HFFc6 (cell line): ENCODE data around the gene AQP9. TPM values are rescaled to one million over a fixed set of nuclear protein-coding genes. Genes with fewer than 3 reads are reported as not detected.
A peak's percentile ranks its signal among the peaks of the same experiment; 100 is the strongest.

ENCODE experiments used
- DNase-seq: peaks from one replicate; pipeline ENCODE4 v3.0.0-alpha.2; 2018
- H3K27ac Mint-ChIP-seq: 2 replicates; pipeline ENCODE4 v1.8.0; 2020; ENCODE audit warnings: mild to moderate bottlenecking, mixed read lengths
- H3K27me3 Mint-ChIP-seq: 2 replicates; pipeline ENCODE4 v1.8.0; 2021; ENCODE audit warnings: mild to moderate bottlenecking, moderate library complexity, mixed read lengths; ENCODE audit not compliant: insufficient read depth
- H3K36me3 Mint-ChIP-seq: 2 replicates; pipeline ENCODE4 v1.8.0; 2021; ENCODE audit warnings: low read depth, mixed read lengths
- H3K4me1 Mint-ChIP-seq: 2 replicates; pipeline ENCODE4 v1.8.0; 2020; ENCODE audit warnings: low read depth, mixed read lengths
- H3K4me3 Mint-ChIP-seq: 2 replicates; pipeline ENCODE4 v1.8.0; 2020; ENCODE audit warnings: mild to moderate bottlenecking, moderate library complexity, mixed read lengths
- H3K9me3 Mint-ChIP-seq: 2 replicates; pipeline ENCODE4 v1.8.0; 2020; ENCODE audit warnings: mild to moderate bottlenecking, mixed read lengths
- total RNA-seq, 6 experiments: library from RNA; stranded (reverse); fragmentation: NEBNext Ultra II Directional; extraction: Animal tissue kit (Norgen Biotek cat#: 25700); gene quantifications; 2 replicates in 1 of 6; 3 replicates in 5 of 6; pipeline ENCODE4 v1.2.3, GENCODE V29; 2021
- TF ChIP-seq, protein P1 (sequence below): fragments of 200-600 bp; sonication (generic); IDR thresholded peaks from 2 replicates; pipeline ENCODE4 v1.5.0; 2021; ENCODE audit warnings: antibody characterized with exemption, mild to moderate bottlenecking

Gene AQP9
- total RNA-seq, 6 experiments from 2014 or later = not detected

DNA sequence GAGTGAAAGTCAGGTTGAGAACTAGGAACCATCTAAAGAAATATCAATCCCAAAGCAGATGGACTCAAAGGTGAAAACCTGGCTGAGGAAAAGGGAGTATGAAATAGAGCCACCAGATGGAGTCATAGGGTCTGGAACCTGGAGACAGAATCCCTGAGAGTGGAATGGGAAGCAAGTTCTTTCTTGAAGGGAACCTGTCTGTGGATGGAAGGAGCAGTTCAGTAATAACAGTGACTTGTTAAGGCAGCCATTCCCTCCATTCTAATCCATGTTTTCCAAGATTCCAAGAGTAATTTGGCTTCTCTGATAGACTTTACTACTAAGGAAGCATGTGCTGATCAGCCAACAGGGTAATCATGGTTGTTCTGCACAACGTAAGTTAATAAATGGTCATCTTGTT, 22.5 kb upstream of the AQP9 start:
- H3K4me1 Mint-ChIP-seq = no peaks in the 10 kb centered on the region
- TF ChIP-seq, protein P1, sequence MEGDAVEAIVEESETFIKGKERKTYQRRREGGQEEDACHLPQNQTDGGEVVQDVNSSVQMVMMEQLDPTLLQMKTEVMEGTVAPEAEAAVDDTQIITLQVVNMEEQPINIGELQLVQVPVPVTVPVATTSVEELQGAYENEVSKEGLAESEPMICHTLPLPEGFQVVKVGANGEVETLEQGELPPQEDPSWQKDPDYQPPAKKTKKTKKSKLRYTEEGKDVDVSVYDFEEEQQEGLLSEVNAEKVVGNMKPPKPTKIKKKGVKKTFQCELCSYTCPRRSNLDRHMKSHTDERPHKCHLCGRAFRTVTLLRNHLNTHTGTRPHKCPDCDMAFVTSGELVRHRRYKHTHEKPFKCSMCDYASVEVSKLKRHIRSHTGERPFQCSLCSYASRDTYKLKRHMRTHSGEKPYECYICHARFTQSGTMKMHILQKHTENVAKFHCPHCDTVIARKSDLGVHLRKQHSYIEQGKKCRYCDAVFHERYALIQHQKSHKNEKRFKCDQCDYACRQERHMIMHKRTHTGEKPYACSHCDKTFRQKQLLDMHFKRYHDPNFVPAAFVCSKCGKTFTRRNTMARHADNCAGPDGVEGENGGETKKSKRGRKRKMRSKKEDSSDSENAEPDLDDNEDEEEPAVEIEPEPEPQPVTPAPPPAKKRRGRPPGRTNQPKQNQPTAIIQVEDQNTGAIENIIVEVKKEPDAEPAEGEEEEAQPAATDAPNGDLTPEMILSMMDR = peak; percentile 48; the same call in 1 of the 2 replicates
- H3K36me3 Mint-ChIP-seq = no peaks in the 10 kb centered on the region
- peak; percentile 5 for DNase-seq
- no peak overlapping the region for H3K4me3 Mint-ChIP-seq
- no peak overlapping the region for H3K27ac Mint-ChIP-seq
- H3K9me3 Mint-ChIP-seq = no peaks in the 10 kb centered on the region
- peaks cover 16% of the 10 kb centered on the region for H3K27me3 Mint-ChIP-seq

DNA sequence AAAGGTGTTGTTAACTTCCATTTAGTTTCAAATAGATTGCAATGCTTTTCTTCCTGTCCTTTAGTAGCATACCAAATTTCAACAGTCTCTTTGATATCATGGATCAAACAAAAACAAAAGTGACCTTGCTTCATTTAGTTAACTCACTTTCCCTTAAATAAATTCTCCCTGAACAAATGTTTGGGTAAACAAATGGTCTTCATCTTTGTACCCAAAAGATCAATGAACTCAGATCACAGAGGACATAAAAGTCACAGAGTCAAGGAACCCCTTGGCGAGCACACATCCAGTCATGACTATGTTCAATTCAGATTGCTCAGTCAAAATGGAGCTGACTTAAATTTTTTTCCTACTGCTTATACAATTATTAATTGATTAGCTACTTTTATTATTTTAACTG, 20.6 kb upstream of the AQP9 start:
- H3K36me3 Mint-ChIP-seq = no peaks in the 10 kb centered on the region
- H3K27me3 Mint-ChIP-seq = peaks cover 12% of the 10 kb centered on the region; the same call in 1 of the 2 replicates
- no peaks in the 10 kb centered on the region for H3K9me3 Mint-ChIP-seq
- DNase-seq = no peak
- H3K4me3 Mint-ChIP-seq = no peak overlapping the region
- TF ChIP-seq, protein P1 = no peak
- no peak overlapping the region for H3K27ac Mint-ChIP-seq
- H3K4me1 Mint-ChIP-seq = no peaks in the 10 kb centered on the region

DNA sequence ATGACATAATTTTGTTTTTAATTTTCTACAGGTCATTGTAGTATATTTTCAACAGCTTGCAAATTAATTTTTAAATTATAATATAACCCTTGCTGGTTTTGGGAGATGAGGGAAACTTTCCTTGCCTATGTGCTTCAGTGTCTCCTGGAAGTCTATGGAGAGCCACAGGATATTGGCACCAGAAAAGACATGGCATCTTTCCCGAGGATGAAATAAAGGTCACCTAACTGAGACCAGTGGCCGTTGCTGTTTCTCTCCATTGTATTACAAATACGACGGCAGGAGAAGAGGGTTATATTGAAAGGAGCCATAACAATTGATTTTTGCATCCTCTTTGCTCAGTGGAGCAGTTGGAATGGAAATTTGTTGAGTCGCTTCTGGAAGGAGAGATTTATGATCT, 19.9 kb upstream of the AQP9 start:
- Mint-ChIP-seq H3K4me1 (no peaks in the 10 kb centered on the region), H3K4me3 (no peak overlapping the region), H3K36me3 (no peaks in the 10 kb centered on the region), H3K9me3 (no peaks in the 10 kb centered on the region), H3K27me3 (peaks cover 11% of the 10 kb centered on the region; the same call in 1 of the 2 replicates), H3K27ac (no peak overlapping the region)
- no peak for DNase-seq
- TF ChIP-seq, protein P1 = no peak

DNA sequence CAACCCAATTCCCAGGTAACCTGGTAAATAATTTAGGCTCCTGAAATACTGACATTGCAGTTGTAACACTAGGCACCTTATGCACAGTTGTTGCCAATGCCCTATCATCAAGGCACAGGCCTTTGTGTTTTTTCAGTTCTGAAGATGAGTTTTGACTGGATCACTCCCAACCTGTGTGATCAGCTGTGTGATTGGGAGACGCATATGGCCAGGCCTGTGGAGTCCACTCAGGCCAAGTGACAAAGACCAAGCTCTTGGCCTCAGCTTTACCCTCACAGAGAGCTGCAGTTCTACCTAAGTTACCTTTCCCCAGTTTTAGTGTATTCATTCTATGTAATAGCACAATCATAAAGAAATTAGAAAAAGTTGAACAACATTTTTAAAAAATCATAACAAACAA, 19.2 kb upstream of the AQP9 start:
- Mint-ChIP-seq H3K27me3 (peaks cover 10% of the 10 kb centered on the region; the same call in 1 of the 2 replicates), H3K9me3 (peaks cover 2% of the 10 kb centered on the region; the same call in 1 of the 2 replicates), H3K36me3 (no peaks in the 10 kb centered on the region), H3K4me3 (no peak overlapping the region), H3K27ac (no peak overlapping the region), H3K4me1 (no peaks in the 10 kb centered on the region)
- no peak for DNase-seq
- TF ChIP-seq, protein P1 = no peak

DNA sequence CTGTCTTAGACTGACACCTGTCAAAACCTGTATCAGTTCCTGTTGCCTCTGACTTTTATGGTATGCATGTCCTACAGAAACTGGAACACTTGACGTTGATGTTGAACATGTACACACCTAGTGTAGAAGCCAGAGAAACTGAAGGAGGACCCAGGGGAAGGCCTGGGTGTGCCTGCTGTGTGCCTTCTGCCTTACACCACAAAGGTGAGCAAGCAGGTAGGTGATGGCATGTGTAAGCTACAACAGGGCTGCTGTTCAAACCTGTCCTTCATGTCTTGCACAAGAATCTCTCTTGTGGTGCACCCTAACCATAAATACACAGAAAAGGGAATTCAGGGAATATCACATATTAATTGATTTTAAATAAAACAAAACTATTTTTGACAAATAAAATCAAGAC, 13.6 kb upstream of the AQP9 start:
- H3K27me3 Mint-ChIP-seq = peaks cover 1% of the 10 kb centered on the region; the same call in 1 of the 2 replicates
- no peak for DNase-seq
- H3K9me3 Mint-ChIP-seq = peaks cover 15% of the 10 kb centered on the region
- no peaks in the 10 kb centered on the region for H3K4me1 Mint-ChIP-seq
- peaks cover 6% of the 10 kb centered on the region; the same call in 1 of the 2 replicates for H3K36me3 Mint-ChIP-seq
- no peak overlapping the region for H3K4me3 Mint-ChIP-seq
- TF ChIP-seq, protein P1 = no peak
- H3K27ac Mint-ChIP-seq = no peak overlapping the region

DNA sequence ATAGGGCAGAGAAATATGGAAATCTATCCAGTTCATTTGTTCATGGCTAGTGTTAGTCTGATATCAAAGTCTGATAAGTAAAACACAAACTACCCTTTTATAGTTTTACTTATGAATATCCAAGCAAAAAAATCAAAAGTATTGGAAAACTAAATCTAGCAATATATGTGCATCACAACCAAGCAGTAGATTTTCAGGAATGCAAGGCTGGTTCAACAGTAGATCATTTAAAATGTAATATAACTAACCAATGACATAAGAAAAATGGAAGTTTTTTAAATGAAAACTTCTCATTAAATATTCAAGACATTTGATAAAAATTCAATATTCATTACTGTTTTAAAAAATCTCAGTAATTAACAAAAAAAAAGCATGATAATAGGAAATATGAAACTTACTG, 12.8 kb upstream of the AQP9 start:
- peaks cover 15% of the 10 kb centered on the region for H3K9me3 Mint-ChIP-seq
- H3K4me1 Mint-ChIP-seq = no peaks in the 10 kb centered on the region
- H3K27ac Mint-ChIP-seq = no peak overlapping the region
- TF ChIP-seq, protein P1 = no peak
- H3K4me3 Mint-ChIP-seq = no peak overlapping the region
- no peak for DNase-seq
- peaks cover 6% of the 10 kb centered on the region; the same call in 1 of the 2 replicates for H3K36me3 Mint-ChIP-seq
- H3K27me3 Mint-ChIP-seq = peaks cover 1% of the 10 kb centered on the region; the same call in 1 of the 2 replicates
